Activated B cell treated with CpG ODN at 0.5 μM for 24 hours (primary cell): ENCODE data around the gene ZNF528. TPM values are rescaled to one million over a fixed set of nuclear protein-coding genes. Genes with fewer than 3 reads are reported as not detected.

Experiments used
- ATAC-seq: fragments of 200-7000 bp; cut with Tn5 transposase; one replicate; pipeline ENCODE4 v1.10.0; 2021; ENCODE audit warnings: low read depth, mild to moderate bottlenecking, moderate library complexity
- CTCF ChIA-PET: fragments of 350-600 bp; sonication (Branson Sonifier 250); formaldehyde crosslinking; loops from one replicate; lab custom pipeline; 2021; ENCODE audit warnings: antibody characterized with exemption; lab: Charles Lee
- POLR2A ChIA-PET: fragments of 350-600 bp; sonication (Branson Sonifier 250); formaldehyde crosslinking; loops from one replicate; lab custom pipeline; 2021; ENCODE audit warnings: antibody characterized with exemption; lab: Charles Lee
- DNase-seq: peaks from one replicate; pipeline ENCODE4 v3.0.0; 2022
- H3K27ac Mint-ChIP-seq: one replicate; pipeline ENCODE4 v1.8.0; 2020; ENCODE audit warnings: mixed read lengths
- H3K27me3 Mint-ChIP-seq: one replicate; pipeline ENCODE4 v1.8.0; 2021; ENCODE audit warnings: mixed read lengths
- H3K36me3 Mint-ChIP-seq: one replicate; pipeline ENCODE4 v1.8.0; 2021; ENCODE audit warnings: low read depth, mixed read lengths
- H3K4me1 Mint-ChIP-seq: one replicate; pipeline ENCODE4 v1.8.0; 2021; ENCODE audit warnings: mixed read lengths
- H3K4me3 Mint-ChIP-seq: one replicate; pipeline ENCODE4 v1.8.0; 2020; ENCODE audit warnings: mild to moderate bottlenecking, mixed read lengths
- H3K9me3 Mint-ChIP-seq: one replicate; pipeline ENCODE4 v1.8.0; 2020; ENCODE audit warnings: mixed read lengths
- intact Hi-C: fragments of 100-400 bp; cut with micrococcal nuclease; formaldehyde crosslinking; loops from one replicate; pipeline ENCODE4 v1.15.1; 2024
- total RNA-seq: library from RNA; stranded (reverse); gene quantifications from 2 replicates; pipeline ENCODE4 v1.2.3, GENCODE V29; 2022
- TF ChIP-seq, protein P1 (sequence below): fragments of 200-600 bp; IDR thresholded peaks from one replicate; pipeline ENCODE4 v1.8.0; 2022; ENCODE audit warnings: antibody characterized with exemption, mild to moderate bottlenecking

ZNF528 gene
- total RNA-seq, 1 donor from 2014 or later = 40.3 TPM

DNA sequence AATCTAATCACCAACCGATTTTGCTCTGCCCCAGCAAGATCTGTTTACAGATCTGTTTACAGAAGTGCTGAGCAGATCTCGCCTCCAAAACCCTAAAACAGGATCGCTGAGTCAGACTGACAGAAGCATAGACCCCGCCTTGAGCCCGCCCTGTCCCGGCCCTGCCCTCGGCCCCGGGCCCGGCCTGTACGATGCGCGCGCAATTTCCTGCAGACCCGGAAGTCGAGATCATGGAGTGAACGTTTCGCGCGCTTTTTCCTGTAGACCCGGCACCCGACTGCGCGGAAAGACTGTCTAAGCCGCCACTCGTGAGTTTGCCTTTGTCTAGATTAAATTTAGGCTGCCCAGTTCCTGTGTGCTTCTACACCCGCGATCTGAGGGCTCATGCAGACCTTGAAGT lies 31.3 kb downstream of the ZNF528 start, which contains the start of gene ZNF534:
TSS of gene ZNF534 (plus strand) at position 212 of the 400 bp plus-strand sequence. CDS start 2,327 bp downstream, outside the sequence.
- Mint-ChIP-seq H3K9me3 (peaks cover 28% of the 10 kb centered on the region), H3K27ac (no peak within 1 kb of the TSS), H3K4me1 (no peaks in the 10 kb centered on the region), H3K27me3 (no peaks in the 10 kb centered on the region), H3K4me3 (no peak within 1 kb of the TSS), H3K36me3 (peaks cover 9% of the 10 kb centered on the region)
- DNase-seq = no peak
- POLR2A ChIA-PET = no interaction called here
- intact Hi-C loops = no loop called here
- no peak for ATAC-seq
- TF ChIP-seq, protein P1, sequence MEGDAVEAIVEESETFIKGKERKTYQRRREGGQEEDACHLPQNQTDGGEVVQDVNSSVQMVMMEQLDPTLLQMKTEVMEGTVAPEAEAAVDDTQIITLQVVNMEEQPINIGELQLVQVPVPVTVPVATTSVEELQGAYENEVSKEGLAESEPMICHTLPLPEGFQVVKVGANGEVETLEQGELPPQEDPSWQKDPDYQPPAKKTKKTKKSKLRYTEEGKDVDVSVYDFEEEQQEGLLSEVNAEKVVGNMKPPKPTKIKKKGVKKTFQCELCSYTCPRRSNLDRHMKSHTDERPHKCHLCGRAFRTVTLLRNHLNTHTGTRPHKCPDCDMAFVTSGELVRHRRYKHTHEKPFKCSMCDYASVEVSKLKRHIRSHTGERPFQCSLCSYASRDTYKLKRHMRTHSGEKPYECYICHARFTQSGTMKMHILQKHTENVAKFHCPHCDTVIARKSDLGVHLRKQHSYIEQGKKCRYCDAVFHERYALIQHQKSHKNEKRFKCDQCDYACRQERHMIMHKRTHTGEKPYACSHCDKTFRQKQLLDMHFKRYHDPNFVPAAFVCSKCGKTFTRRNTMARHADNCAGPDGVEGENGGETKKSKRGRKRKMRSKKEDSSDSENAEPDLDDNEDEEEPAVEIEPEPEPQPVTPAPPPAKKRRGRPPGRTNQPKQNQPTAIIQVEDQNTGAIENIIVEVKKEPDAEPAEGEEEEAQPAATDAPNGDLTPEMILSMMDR = no peak
- CTCF ChIA-PET = no interaction called here

DNA sequence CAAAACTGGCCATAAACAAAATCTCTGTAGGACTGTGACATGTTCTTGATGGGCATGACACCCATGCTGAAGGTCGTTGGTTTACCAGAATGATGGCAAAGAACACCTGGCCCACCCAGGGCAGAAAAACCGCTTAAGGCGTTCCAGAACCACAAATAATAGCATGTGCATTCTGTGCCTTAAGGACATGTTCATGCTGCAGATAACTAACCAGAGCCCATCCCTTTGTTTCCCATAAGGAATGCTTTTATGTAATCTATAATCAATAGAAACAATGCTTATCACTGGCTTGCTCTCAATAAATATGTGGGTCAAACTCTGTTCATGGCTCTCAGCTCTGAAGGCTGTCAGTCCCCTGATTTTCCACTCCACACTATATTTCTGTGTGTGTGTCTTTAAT lies 44.5 kb downstream of the ZNF528 start:
- H3K27ac Mint-ChIP-seq = no peak overlapping the region
- intact Hi-C loops = no loop called here
- DNase-seq (no peak), ATAC-seq (no peak)
- no peaks in the 10 kb centered on the region for H3K27me3 Mint-ChIP-seq
- no peaks in the 10 kb centered on the region for H3K4me1 Mint-ChIP-seq
- peaks cover 52% of the 10 kb centered on the region for H3K9me3 Mint-ChIP-seq
- ChIA-PET CTCF (no interaction called here), POLR2A (no interaction called here)
- H3K4me3 Mint-ChIP-seq = no peak overlapping the region
- H3K36me3 Mint-ChIP-seq = peaks cover 7% of the 10 kb centered on the region
- TF ChIP-seq, protein P1 = no peak

- H3K4me3 Mint-ChIP-seq = no peak overlapping the region
- ATAC-seq (no peak), DNase-seq (no peak)
- POLR2A ChIA-PET = interaction anchor here (0.6 kb wide), 1 partner anchor 659 kb away, joined by 3 read pairs; no protein-coding TSS in a partner anchor
- intact Hi-C loops = no loop called here
- no peaks in the 10 kb centered on the region for H3K27me3 Mint-ChIP-seq
- H3K36me3 Mint-ChIP-seq = peaks cover 7% of the 10 kb centered on the region
- no peaks in the 10 kb centered on the region for H3K4me1 Mint-ChIP-seq
- no peak overlapping the region for H3K27ac Mint-ChIP-seq
- CTCF ChIA-PET = no interaction called here
- TF ChIP-seq, protein P1 = no peak
- H3K9me3 Mint-ChIP-seq = peaks cover 52% of the 10 kb centered on the region
These were observed 46.9 kb downstream of the ZNF528 start for GRCh38 chr19:52444506-52444905.

- peaks cover 14% of the 10 kb centered on the region for H3K4me1 Mint-ChIP-seq
- peaks cover 56% of the 10 kb centered on the region for H3K9me3 Mint-ChIP-seq
- CTCF ChIA-PET = interaction anchor here (0.6 kb wide), 1 partner anchor 73 kb away, joined by 3 read pairs; no protein-coding TSS in a partner anchor
- no peak overlapping the region for H3K4me3 Mint-ChIP-seq
- DNase-seq (no peak), ATAC-seq (no peak)
- POLR2A ChIA-PET = no interaction called here
- intact Hi-C loops = no loop called here
- no peak overlapping the region for H3K27ac Mint-ChIP-seq
- TF ChIP-seq, protein P1 = no peak
- no peaks in the 10 kb centered on the region for H3K27me3 Mint-ChIP-seq
- peaks cover 39% of the 10 kb centered on the region for H3K36me3 Mint-ChIP-seq
These were observed 53.6 kb downstream of the ZNF528 start for GRCh38 chr19:52451241-52451640.

DNA sequence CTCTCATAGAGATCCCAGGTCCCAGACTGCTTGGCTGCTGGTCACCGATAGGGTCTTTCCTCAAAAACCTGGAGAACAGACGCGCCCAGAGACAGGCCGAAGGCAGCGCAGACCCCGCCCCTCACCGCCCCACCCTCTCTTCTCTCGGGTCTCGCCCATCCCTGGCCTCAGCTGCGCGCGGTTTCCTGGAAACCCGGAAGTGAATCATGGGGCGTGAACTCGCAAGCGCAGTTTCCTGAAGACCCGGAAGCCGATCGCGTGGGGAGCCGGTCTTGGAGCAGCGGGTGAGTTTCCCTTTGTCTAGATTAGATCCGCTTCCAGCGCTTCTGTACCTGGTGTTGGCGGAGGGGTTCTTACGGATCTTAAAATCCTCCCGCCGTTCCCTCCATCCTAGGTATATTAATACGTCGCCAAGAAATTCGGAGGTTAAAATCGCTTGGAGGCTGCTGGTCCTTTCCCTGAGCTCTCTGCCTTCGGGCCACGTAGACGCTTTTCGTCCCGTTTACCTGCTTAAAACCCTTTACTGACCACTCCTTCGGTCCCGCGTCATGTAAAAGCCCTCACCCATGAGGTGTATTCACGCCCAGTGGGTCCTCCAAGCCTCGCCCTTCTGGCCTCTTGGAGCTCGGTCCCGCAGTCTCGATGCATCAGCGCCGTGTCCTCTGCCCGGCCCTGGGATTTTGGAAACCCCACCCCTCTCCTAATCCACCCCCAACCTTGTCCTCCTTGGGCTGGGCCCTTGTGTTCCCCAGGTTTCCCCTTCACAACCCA lies 55.9 kb downstream of the ZNF528 start, which contains the start of gene ZNF578:
TSS of gene ZNF578 (plus strand) at position 230 of the 771 bp plus-strand sequence. CDS start 48,293 bp downstream, outside the sequence.
- ATAC-seq (peak; percentile 83), DNase-seq (peak; percentile 28)
- H3K27ac Mint-ChIP-seq = peak within 1 kb of the TSS; percentile 61
- TF ChIP-seq, protein P1 = no peak
- H3K9me3 Mint-ChIP-seq = peaks cover 60% of the 10 kb centered on the region
- POLR2A ChIA-PET = interaction anchor here (0.6 kb wide), 3 partner anchors 55 to 703 kb away, joined by 4 to 6 read pairs (median 4); partner anchors contain the start of genes PPP2R1A and ZNF528
- intact Hi-C loops = no loop called here
- CTCF ChIA-PET = no interaction called here
- peaks cover 14% of the 10 kb centered on the region for H3K4me1 Mint-ChIP-seq
- no peaks in the 10 kb centered on the region for H3K27me3 Mint-ChIP-seq
- H3K4me3 Mint-ChIP-seq = peak within 1 kb of the TSS; percentile 86
- peaks cover 59% of the 10 kb centered on the region for H3K36me3 Mint-ChIP-seq
